Motor neuron (in vitro differentiated cells): Measurements from ENCODE around the gene CMA1. TPM values are rescaled to one million over a fixed set of nuclear protein-coding genes. Genes with fewer than 3 reads are reported as not detected.
A peak's percentile ranks its signal among the peaks of the same experiment; 100 is the strongest.
"Not testable (repeated sequence)": the region's sequence is repeated elsewhere in the genome, so short reads cannot be mapped to it uniquely, and the experiment has no call there.

Experiments
- ATAC-seq, 8 experiments: fragments of 200-7000 bp; cut with Tn5 transposase; replicated peaks in 6 of 8; 2 replicates each; pipeline ENCODE4 v1.8.0; 2021; ENCODE audit warnings: mild to moderate bottlenecking in 8 of 8, moderate library complexity in 8 of 8
- H3K27ac ChIP-seq, 2 donors: fragments of 250-450 bp; sonication (Bioruptor Pico); 2 replicates each; pipeline ENCODE4 v1.9.0; 2021; ENCODE audit warnings: antibody characterized with exemption in 2 of 2, mild to moderate bottlenecking in 2 of 2, moderate library complexity in 1 of 2
- H3K4me1 ChIP-seq, 2 donors: fragments of 250-450 bp; sonication (Bioruptor Pico); replicated peaks in 1 of 2; 2 replicates each; pipeline ENCODE4 v1.6.1; 2021; ENCODE audit warnings: antibody characterized with exemption in 2 of 2, mild to moderate bottlenecking in 2 of 2, moderate library complexity in 1 of 2
- H3K4me3 ChIP-seq, 5 donors: fragments of 250-450 bp; sonication (Bioruptor Pico); 2 replicates each; pipeline ENCODE4 v1.9.0; 2021; ENCODE audit warnings: antibody characterized with exemption in 5 of 5, mild to moderate bottlenecking in 5 of 5, moderate library complexity in 4 of 5
- WGBS, 10 experiments: fragments of 450-650 bp; shearing (Covaris generic); methylation state at CpG; one replicate each; pipeline ENCODE4 v1.0.0; 2022; 5-methylcytosine and 5-hydroxymethylcytosine counted together
- in situ Hi-C, 9 experiments: fragments of 400-800 bp; cut with MboI; loops; one replicate each; pipeline ENCODE4 v1.15.0; 2021; ENCODE audit warnings: low sequenced_read_pairs in 9 of 9, low pct_unique_long_range_greater_than_20kb in 2 of 9; ENCODE audit not compliant: unreplicated experiment in 9 of 9
- total RNA-seq, 8 experiments: library from RNA; unstranded; fragments of 300-600 nt; gene quantifications; 2 replicates each; pipeline versions ENCODE4 v1.2.3 to v1.2.4, GENCODE V29; 2022

The CMA1 gene
- total RNA-seq, 8 experiments from 2014 or later: 0.21 to 8.3 (median 3.0) TPM; not detected in 3

DNA sequence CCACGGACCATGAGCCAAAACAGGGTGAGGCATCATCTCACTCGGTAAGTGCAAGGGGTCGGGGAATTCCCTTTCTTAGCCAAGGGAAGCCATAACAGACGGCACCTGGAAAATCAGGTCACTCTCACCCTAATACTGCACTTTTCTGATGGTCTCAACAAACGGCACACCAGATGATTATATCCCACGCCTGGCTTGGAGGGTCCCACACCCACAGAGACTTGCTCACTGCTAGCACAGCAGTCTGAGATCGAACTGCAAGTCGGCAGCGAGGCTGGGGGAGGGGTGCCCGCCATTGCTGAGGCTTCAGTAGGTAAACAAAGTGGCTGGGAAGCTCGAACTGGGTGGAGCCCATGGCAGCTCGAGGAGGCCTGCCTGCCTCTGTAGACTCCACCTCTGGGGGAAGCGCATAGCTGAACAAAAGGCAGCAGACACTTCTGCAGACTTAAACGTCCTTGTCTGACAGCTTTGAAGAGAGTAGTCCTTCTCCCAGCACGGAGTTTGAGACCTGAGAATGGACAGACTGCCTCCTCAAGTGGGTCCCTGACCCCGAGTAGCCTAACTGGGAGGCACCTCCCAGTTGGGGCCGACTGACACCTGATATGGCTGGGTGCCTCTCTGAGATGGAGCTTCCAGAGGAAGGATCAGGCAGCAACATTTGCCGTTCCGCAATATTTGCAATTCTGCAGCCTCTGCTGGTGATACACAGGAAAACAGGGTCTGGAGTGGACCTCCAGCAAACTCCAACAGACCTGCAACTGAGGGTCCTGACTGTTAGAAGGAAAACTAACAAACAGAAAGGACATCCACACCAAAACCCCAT lies 16.3 kb downstream of the CMA1 start:
- not testable (repeated sequence) for H3K27ac ChIP-seq, H3K4me3 ChIP-seq, ATAC-seq, H3K4me1 ChIP-seq
- in situ Hi-C loops: loop anchor here in 1 of 9 experiments (25.0 kb wide), 1 partner anchor 96 kb away; the partner anchor contains the start of gene CTSG
- 20 to 93% (median 51%) methylated on average over 1 to 6 of the region's 19 CpGs for WGBS, 10 experiments

GRCh38 chr14:24483604-24484252 lies 24.3 kb downstream of the CMA1 start:
- in situ Hi-C loops: loop anchor here in 1 of 9 experiments (25.0 kb wide), 1 partner anchor 104 kb away; the partner anchor contains the start of gene CTSG
- no peak overlapping the region for H3K27ac ChIP-seq
- H3K4me3 ChIP-seq: no peak overlapping the region
- peak in 3 of 8 experiments; percentile 51 to 85 (median 81) for ATAC-seq
- no peaks in the 10 kb centered on the region for H3K4me1 ChIP-seq
- 0 to 100% (median 29%) methylated on average over 1 to 4 of the region's 4 CpGs; no CpG with 5 or more reads in 1 of the 10 experiments for WGBS, 10 experiments

GRCh38 chr14:24482699-24483303 lies 25.3 kb downstream of the CMA1 start:
- not testable (repeated sequence) for H3K27ac ChIP-seq, ATAC-seq, H3K4me1 ChIP-seq, H3K4me3 ChIP-seq
- 40 to 100% (median 50%) methylated on average over 1 of the region's 2 CpGs; no CpG with 5 or more reads in 7 of the 10 experiments for WGBS, 10 experiments
- in situ Hi-C loops: loop anchor here in 1 of 9 experiments (25.0 kb wide), 1 partner anchor 104 kb away; the partner anchor contains the start of gene CTSG

GRCh38 chr14:24481622-24482324 lies 26.3 kb downstream of the CMA1 start:
- Histone ChIP-seq H3K4me3 (no peak overlapping the region), H3K27ac (no peak overlapping the region), H3K4me1 (no peaks in the 10 kb centered on the region)
- peak in 3 of 8 experiments; percentile 60 to 83 (median 74) for ATAC-seq
- in situ Hi-C loops: loop anchor here in 1 of 9 experiments (25.0 kb wide), 1 partner anchor 106 kb away; the partner anchor contains the start of gene CTSG
- WGBS, 10 experiments: 17 to 93% (median 41%) methylated on average over 1 to 10 of the region's 23 CpGs; no CpG with 5 or more reads in 5 of the 10 experiments

DNA sequence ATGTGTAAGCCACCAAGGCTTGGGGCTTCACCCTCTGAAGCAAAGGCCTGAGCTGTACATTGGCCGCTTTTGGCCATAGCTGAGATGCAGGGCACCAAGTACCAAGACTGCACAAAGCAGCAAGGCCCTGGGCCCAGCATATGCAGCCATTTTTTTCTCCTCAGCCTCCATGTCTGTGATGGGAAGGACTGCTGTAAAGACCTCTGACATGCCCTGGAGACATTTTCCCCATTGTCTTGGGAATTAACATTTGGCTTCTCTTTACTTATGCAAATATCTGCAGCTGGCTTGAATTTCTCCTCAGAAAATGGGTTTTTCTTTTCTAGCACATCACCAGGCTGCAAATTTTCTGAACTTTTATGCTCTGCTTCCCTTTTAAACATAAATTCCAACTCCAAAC lies 28.1 kb downstream of the CMA1 start:
- not testable (repeated sequence) for H3K4me1 ChIP-seq, H3K4me3 ChIP-seq, H3K27ac ChIP-seq
- peak in 2 of 8 experiments; percentile 29 to 33 for ATAC-seq
- WGBS, 10 experiments: 0 to 70% (median 6%) methylated on average over 1 of the region's 1 CpG; no CpG with 5 or more reads in 6 of the 10 experiments
- in situ Hi-C loops: loop anchor here in 1 of 9 experiments (25.0 kb wide), 1 partner anchor 107 kb away; the partner anchor contains the start of gene CTSG

GRCh38 chr14:24475261-24475660 lies 32.8 kb downstream of the CMA1 start:
- ATAC-seq: no peak
- H3K4me3 ChIP-seq: no peak overlapping the region
- H3K27ac ChIP-seq: no peak overlapping the region
- H3K4me1 ChIP-seq: no peaks in the 10 kb centered on the region
- in situ Hi-C loops: loop anchor here in 1 of 9 experiments (25.0 kb wide), 1 partner anchor 112 kb away; the partner anchor contains the start of gene CTSG
- WGBS, 10 experiments: 30 to 100% (median 82%) methylated on average over 1 to 2 of the region's 4 CpGs; no CpG with 5 or more reads in 4 of the 10 experiments

DNA sequence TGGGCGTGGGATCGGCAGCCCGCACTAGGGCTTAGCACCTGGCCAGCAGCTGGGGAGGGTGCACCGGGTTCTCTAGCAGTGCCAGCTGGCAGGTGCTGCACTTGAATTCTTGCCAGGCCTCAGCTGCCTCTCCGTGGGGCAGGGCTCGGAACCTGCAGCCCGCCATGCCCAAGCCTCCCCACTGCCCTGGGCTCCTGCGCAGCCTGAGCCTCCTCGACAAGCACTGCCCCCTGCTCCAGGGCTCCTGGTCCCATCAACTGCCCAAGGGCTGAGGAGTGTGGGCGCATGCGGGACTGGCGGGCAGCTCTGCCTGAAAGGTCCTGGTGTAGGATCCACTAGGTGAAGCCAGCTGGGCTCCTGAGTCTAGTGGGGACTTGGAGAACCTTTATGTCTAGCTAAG lies 34.9 kb downstream of the CMA1 start:
- Histone ChIP-seq H3K4me3 (no peak overlapping the region), H3K4me1 (no peaks in the 10 kb centered on the region)
- in situ Hi-C loops: no loop called here

DNA sequence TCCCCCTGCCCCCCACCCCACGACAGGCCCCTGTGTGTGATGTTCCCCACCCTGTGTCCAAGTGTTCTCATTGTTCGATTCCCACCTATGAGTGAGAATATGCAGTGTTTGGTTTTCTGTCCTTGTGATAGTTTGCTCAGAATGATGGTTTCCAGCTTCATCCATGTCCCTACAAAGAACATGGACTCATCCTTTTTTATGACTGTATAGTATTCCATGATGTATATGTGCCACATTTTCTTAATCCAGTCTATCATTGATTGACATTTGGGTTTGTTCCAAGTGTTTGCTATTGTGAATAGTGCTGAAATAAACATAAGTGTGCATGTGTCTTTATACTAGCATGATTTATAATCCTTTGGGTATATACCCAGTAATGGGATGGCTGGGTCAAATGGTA lies 37.6 kb downstream of the CMA1 start:
- H3K4me1 ChIP-seq, H3K4me3 ChIP-seq, H3K27ac ChIP-seq, ATAC-seq, in situ Hi-C loops: not testable (repeated sequence)
- no CpG with 5 or more reads among the region's 2 CpGs for WGBS, 10 experiments

More for the DNA sequence above, 34.9 kb downstream of the CMA1 start:
- ATAC-seq: no peak
- no peak overlapping the region for H3K27ac ChIP-seq
- 0 to 89% methylated on average over 1 to 3 of the region's 12 CpGs; no CpG with 5 or more reads in 8 of the 10 experiments for WGBS, 10 experiments

- ATAC-seq: peak in 3 of 8 experiments; percentile 81 to 91 (median 83)
- Histone ChIP-seq H3K27ac (no peak overlapping the region), H3K4me3 (no peak overlapping the region), H3K4me1 (no peaks in the 10 kb centered on the region)
- in situ Hi-C loops: no loop called here
- WGBS, 10 experiments: 0 to 100% (median 93%) methylated on average over 1 to 3 of the region's 3 CpGs; no CpG with 5 or more reads in 1 of the 10 experiments
These were observed 42.3 kb downstream of the CMA1 start for GRCh38 chr14:24465805-24466204.

DNA sequence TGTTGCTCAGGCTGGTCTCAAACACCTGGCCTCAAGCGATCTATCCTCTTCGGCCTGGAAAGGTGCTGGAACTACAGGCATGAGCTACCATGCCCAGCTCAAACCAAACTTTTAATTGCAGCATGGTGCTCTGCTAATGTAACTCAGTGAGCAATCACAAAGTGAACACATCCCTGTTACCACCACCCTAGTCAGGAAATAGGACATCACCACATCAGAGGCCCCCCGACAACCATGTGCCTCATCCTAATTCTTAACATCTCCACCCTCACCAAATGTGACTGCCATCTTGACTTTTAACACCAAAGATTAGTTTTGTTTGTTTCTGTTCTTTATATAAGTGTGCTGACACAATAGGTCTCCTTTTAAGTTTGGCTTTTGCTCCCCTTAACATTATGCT lies 42.7 kb downstream of the CMA1 start:
- Histone ChIP-seq H3K4me1 (no peaks in the 10 kb centered on the region), H3K27ac (no peak overlapping the region), H3K4me3 (no peak overlapping the region)
- in situ Hi-C loops: no loop called here
- 0 to 100% (median 90%) methylated on average over 1 to 3 of the region's 3 CpGs; no CpG with 5 or more reads in 2 of the 10 experiments for WGBS, 10 experiments
- ATAC-seq: peak in 2 of 8 experiments; percentile 56 to 68

GRCh38 chr14:24463884-24464785 lies 43.9 kb downstream of the CMA1 start:
- 0 to 100% (median 60%) methylated on average over 1 to 4 of the region's 4 CpGs for WGBS, 10 experiments
- no peak overlapping the region for H3K4me3 ChIP-seq
- H3K4me1 ChIP-seq: no peaks in the 10 kb centered on the region
- H3K27ac ChIP-seq: no peak overlapping the region
- ATAC-seq: no peak
- in situ Hi-C loops: no loop called here
